ENCODE measurements around the gene NDFIP1. TPM values are rescaled to one million over a fixed set of nuclear protein-coding genes. Genes with fewer than 3 reads are reported as not detected.
"Not testable (repeated sequence)": the region's sequence is repeated elsewhere in the genome, so short reads cannot be mapped to it uniquely, and the experiment has no call there.

The NDFIP1 gene
- polyA plus RNA-seq, 3 donors from 2014 or later: 34.7 to 46.7 (median 41.8) TPM

DNA sequence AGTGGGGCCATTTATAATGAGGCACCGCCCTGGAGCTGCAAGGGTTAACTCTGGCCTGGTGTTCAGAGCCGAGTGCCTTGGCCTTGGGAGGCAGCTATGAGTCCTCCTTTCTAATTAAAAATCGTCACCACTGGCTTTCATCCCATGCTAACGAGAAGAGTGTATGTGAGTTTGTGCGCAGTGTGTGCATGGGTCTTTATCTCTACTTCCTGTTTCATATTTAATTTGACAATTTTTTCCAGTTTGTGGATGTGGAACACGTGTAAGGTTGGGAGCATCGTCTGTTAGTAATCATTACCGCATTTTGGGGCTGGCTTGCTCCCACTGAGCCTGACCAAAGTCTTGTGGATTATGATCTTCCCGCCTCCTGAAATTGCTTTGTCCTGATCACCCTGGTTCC lies 76.4 kb downstream of the NDFIP1 start:
- no peak for DNase-seq
- Mint-ChIP-seq H3K4me3 (no peak overlapping the region), H3K36me3 (no peaks in the 10 kb centered on the region), H3K4me1 (peaks cover 26 to 37% of the 10 kb centered on the region in 2 donors), H3K27me3 (ENCODE audit: low read depth in 3 of 3) (peaks cover 0 to 3% (median 0%) of the 10 kb centered on the region in 3 donors), H3K9me3 (no peaks in the 10 kb centered on the region), H3K27ac (no peak overlapping the region)

DNA sequence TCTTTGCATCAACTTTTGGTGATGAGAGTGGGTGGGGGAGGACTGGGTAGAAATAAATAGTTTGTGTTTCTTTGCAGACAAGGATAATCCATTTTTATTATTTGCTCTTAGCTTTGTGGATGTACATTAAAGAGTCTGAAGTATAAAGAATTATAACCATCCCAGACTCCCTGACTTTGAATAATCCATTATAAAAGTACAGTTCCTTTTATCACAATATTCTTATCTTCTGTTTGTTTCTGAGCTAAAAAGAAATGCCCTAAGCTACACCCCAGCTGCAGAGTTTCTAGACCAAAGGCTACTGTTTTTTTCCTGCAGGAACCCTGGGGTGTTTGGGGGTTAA lies 77.9 kb downstream of the NDFIP1 start:
- Mint-ChIP-seq H3K9me3 (no peaks in the 10 kb centered on the region), H3K4me1 (peaks cover 26 to 37% of the 10 kb centered on the region in 2 donors), H3K4me3 (peak overlapping the region in 1 of 5 donors; percentile 71), H3K36me3 (no peaks in the 10 kb centered on the region), H3K27me3 (ENCODE audit: low read depth in 3 of 3) (peaks cover 0 to 3% (median 1%) of the 10 kb centered on the region in 3 donors), H3K27ac (peak overlapping the region in 5 of 6 donors; percentile 41 to 80 (median 61))
- no peak for DNase-seq

DNA sequence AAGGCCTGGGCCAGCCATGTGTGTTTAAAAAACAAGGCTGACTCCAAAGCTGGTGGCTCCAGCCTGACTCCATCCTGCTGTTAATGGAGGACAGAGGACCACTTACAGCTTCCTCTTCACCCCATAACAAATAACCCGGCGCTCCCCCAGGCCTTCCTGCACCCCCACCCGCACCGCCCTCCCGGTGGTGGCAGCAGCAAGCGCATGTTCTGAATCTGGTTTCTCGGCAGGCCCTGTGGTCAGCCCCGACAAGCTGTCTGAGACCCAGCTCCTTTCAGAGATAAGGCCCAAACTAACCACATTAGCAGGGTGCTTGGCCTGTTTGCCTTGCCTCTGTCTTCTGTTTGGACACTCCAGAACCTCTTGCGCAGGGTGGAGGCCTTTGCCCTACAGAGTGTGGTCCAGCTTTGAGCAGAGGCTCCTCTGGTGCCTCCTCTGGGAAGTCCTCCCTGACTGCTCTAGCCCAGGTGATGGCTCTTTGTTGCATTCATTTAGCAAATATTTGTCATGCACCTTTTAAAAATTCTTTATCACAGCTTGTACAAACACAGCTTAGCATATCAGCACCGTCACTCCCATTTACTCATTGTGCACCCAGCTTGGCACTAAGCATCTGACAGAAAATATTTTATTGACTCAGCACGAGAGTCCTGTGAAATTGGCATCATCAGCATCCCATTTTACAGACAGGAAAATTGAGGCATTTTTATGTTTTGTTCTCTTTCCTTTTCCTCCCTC lies 78.4 kb downstream of the NDFIP1 start:
- Mint-ChIP-seq H3K36me3 (no peaks in the 10 kb centered on the region), H3K4me3 (peak overlapping the region; percentile 41 to 71 (median 60)), H3K4me1 (peaks cover 26 to 37% of the 10 kb centered on the region in 2 donors), H3K27me3 (ENCODE audit: low read depth in 3 of 3) (peaks cover 0 to 3% (median 1%) of the 10 kb centered on the region in 3 donors), H3K27ac (peak overlapping the region; percentile 2 to 90 (median 74)), H3K9me3 (no peaks in the 10 kb centered on the region)
- DNase-seq: peak; percentile 54 to 69 (median 65)

DNA sequence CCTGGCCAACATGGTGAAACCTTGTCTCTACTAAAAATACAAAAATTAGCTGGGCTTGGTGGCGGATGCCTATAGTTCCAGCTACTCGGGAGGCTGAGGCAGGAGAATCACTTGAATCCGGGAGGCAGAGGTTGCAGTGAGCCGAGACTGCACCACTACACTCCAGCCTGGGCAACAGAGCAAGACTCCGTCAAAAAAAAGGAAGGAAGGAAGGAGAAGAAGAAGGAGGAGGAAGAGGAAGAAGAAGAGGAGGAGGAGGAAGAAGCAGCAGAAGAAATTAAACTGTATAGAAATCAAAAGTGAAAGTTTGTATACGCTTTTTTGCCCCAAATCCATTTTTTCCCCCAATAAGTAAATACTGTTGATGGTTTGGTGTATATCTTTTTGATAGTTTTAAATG lies 80.1 kb downstream of the NDFIP1 start:
- not testable (repeated sequence) for H3K36me3 Mint-ChIP-seq; H3K9me3 Mint-ChIP-seq; H3K27ac Mint-ChIP-seq; DNase-seq; H3K27me3 Mint-ChIP-seq (ENCODE audit: low read depth in 3 of 3); H3K4me3 Mint-ChIP-seq
- H3K4me1 Mint-ChIP-seq: peaks cover 26 to 37% of the 10 kb centered on the region in 2 donors

DNA sequence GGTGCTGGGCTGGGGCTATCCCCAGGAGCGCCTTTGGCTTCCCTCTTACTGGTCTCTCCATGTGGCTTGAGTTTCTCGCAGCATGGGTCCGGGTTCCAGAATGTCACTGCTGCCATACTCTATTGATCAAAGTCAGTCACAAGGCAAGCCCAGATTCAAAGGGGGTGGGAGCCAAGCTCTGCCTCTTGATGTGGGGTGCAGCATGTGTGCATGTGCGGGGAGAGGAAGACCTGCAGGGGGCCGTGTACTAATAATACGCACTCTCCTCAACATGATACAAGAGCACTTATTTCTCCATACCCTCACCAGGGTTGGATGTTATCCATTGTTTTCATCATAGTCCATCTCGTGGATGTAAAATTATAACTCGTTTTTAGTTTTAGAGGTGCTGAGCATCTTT lies 81.2 kb downstream of the NDFIP1 start:
- H3K36me3 Mint-ChIP-seq: no peaks in the 10 kb centered on the region
- peaks cover 0 to 4% (median 1%) of the 10 kb centered on the region in 3 donors for H3K27me3 Mint-ChIP-seq (ENCODE audit: low read depth in 3 of 3)
- no peak overlapping the region for H3K27ac Mint-ChIP-seq

DNA sequence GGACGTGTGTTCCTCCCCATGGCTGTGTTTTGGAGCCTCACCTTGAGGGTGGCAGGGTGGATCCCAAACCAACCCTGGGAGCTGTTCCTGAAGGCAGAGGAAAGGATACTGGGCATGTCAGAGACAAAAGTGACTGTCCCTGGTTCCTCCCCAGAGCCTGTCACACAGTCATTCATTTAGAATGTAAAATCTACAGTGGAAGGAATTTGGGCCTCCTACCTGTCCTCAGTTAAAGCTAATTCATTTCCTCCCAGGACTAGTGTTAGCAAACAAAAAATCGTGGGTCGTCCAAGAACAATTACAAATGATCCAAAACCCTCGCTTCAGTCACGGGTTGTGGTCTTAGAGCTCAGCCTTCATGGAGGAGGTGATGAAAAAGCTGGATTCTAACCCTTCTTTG lies 83.2 kb downstream of the NDFIP1 start:
- Mint-ChIP-seq H3K36me3 (no peaks in the 10 kb centered on the region), H3K27ac (no peak overlapping the region), H3K4me3 (no peak overlapping the region), H3K27me3 (ENCODE audit: low read depth in 3 of 3) (peaks cover 0 to 4% (median 1%) of the 10 kb centered on the region in 3 donors), H3K4me1 (peaks cover 18 to 27% of the 10 kb centered on the region in 2 donors), H3K9me3 (no peaks in the 10 kb centered on the region)
- DNase-seq: no peak

More for the DNA sequence above, 81.2 kb downstream of the NDFIP1 start:
- H3K4me1 Mint-ChIP-seq: peaks cover 26 to 37% of the 10 kb centered on the region in 2 donors
- DNase-seq: no peak
- no peak overlapping the region for H3K4me3 Mint-ChIP-seq
- no peaks in the 10 kb centered on the region for H3K9me3 Mint-ChIP-seq

DNA sequence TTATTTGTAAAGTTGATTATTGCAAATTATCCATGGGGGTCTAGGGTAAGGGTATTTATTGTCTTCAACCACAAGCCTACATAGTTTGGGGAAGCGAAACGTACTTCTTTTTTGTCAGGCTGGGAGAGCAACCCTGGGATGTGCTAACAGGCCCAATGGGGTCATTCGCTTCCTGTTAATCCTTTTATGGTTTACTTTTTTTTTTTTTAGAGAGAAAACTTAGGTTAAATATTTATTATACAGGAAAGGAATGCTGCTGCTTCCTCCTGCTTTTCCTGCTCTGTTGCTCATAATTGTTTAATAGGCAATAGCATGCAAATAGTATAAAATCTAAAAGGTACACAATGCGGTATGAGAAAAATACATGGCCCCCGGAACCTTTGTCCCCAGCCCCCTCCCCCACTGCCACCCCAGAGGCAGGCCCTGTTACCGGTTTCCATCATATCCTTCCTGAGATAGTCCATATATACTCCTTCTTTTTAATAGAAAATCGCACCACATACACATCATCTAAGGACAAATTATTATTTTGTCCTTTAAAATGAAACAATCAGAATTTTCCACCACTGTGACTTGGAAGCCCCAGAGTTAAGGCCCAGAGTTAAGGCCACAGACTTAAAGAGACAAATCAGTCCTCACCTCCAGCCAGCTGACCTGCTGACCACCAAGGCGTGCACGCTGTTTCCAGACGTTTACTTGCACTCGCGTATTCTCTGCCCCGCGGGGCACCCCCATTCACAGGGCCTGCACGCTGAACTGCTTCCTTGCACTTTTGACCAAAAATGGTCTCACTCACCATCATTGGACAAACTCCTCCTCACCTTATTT lies 83.9 kb downstream of the NDFIP1 start:
- peaks cover 10 to 20% of the 10 kb centered on the region in 2 donors for H3K4me1 Mint-ChIP-seq
- H3K27ac Mint-ChIP-seq: no peak overlapping the region
- no peaks in the 10 kb centered on the region for H3K36me3 Mint-ChIP-seq
- peaks cover 0 to 4% (median 1%) of the 10 kb centered on the region in 3 donors for H3K27me3 Mint-ChIP-seq (ENCODE audit: low read depth in 3 of 3)
- no peak for DNase-seq
- H3K9me3 Mint-ChIP-seq: no peaks in the 10 kb centered on the region
- no peak overlapping the region for H3K4me3 Mint-ChIP-seq

DNA sequence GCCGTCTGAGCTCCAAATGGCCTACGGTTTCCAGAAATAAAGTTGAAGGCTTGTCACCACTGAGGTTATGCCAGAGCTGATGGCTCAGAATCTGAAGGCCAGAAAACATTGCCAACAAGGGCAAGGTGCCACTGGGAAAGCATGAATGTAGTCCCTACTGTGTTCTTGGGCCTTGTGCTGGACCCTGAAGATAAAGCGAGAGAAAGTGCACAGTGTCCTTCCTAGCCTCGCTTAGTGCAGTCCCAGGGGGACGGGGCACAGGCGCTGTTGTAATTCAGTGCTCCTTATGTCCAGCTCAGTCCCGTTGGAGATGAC lies 84.5 kb downstream of the NDFIP1 start:
- Mint-ChIP-seq H3K27ac (no peak overlapping the region), H3K4me3 (no peak overlapping the region), H3K27me3 (ENCODE audit: low read depth in 3 of 3) (peaks cover 0 to 4% (median 1%) of the 10 kb centered on the region in 3 donors), H3K36me3 (no peaks in the 10 kb centered on the region), H3K9me3 (no peaks in the 10 kb centered on the region), H3K4me1 (peaks cover 5 to 14% of the 10 kb centered on the region in 2 donors)
- DNase-seq: no peak

DNA sequence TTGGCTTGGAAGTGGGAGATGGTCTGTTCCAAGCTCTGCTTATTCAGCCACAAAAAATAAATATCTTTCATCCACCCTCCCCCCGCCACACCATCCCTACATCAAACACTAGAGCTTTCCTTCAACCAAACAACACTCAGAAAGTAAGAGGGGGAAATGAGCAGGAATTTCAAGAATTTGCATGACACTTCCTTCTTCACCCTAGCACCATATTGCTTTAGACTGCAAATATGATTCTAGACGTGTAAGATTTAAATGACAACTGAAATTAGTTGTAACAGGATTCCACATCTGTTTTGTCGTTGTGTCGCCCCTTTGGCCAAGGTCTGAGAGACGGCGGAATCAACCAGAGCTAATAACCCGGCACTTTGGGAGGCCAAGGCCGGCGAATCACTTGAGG lies 88.5 kb downstream of the NDFIP1 start:
- Mint-ChIP-seq H3K27me3 (ENCODE audit: low read depth in 3 of 3) (peaks cover 0 to 2% (median 1%) of the 10 kb centered on the region in 3 donors), H3K9me3 (no peaks in the 10 kb centered on the region), H3K27ac (no peak overlapping the region), H3K36me3 (no peaks in the 10 kb centered on the region), H3K4me3 (no peak overlapping the region), H3K4me1 (no peaks in the 10 kb centered on the region)
- no peak for DNase-seq

DNA sequence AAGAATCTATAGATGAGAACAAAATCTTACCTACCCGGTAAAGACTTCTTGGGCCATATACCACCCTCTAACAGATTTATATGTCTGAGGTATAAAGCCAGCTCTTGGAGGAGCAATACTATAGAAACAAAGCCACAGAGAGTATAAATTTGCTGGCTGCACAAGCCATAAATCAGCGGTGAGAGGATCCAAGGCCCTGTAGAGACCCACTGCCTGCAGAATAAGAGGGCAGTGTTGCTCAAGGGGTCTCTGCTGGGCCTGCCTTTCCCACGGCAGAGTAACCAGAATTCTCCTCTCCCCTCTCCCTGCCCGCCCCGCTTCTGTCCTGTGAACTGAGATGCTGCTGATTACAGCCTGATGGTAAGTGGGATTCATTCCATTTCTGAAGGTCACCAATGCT lies 89.2 kb downstream of the NDFIP1 start:
- no peak for DNase-seq
- H3K27me3 Mint-ChIP-seq (ENCODE audit: low read depth in 3 of 3): peaks cover 2 to 4% (median 3%) of the 10 kb centered on the region in 3 donors
- H3K4me1 Mint-ChIP-seq: no peaks in the 10 kb centered on the region
- no peak overlapping the region for H3K4me3 Mint-ChIP-seq
- H3K27ac Mint-ChIP-seq: no peak overlapping the region
- H3K36me3 Mint-ChIP-seq: no peaks in the 10 kb centered on the region
- no peaks in the 10 kb centered on the region for H3K9me3 Mint-ChIP-seq

DNA sequence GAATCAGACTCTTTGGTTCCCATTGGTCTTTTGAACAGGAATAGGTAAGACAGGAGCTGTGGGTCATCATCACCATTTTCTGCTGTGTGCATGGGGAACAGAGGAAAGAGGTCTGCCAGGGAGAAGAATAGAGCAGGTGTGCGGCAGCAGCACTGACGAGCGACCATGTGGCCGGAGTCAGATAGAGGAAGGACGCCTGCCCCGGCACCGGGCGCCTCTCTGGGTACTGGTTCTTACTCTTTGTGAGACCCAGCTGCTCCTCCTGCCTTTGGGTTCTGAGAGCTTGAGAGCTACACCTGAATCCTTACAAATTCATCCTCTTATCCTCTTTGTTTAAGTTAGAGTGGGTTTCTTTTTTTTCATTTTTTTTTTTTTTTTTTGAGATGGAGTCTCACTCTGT lies 90.8 kb downstream of the NDFIP1 start:
- no peaks in the 10 kb centered on the region for H3K36me3 Mint-ChIP-seq
- H3K4me3 Mint-ChIP-seq: no peak overlapping the region
- no peak overlapping the region for H3K27ac Mint-ChIP-seq
- no peaks in the 10 kb centered on the region for H3K4me1 Mint-ChIP-seq
- H3K27me3 Mint-ChIP-seq (ENCODE audit: low read depth in 3 of 3): peaks cover 3 to 4% (median 4%) of the 10 kb centered on the region in 3 donors
- no peaks in the 10 kb centered on the region for H3K9me3 Mint-ChIP-seq
- no peak for DNase-seq

DNA sequence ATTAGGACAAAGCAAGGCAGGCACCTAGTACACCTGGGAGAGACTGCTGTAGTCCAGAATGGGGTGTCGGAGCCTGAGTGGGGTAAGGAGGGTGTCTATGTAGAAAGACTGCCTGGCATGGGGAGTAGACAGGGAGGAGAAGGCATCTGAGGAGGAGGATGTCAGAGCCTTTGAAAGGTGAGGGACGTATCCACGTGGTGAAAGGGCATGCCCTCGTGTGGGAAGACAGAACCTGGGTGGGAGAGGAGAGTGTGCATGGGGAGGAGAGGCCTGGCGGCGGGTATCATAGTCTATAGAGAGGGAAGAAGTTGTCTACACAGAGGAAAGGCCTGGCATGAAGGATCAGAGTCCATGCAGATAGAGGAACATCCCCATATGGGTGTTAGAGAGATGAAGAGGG lies 91.8 kb downstream of the NDFIP1 start:
- DNase-seq: no peak
- Mint-ChIP-seq H3K9me3 (no peaks in the 10 kb centered on the region), H3K4me3 (no peak overlapping the region), H3K4me1 (no peaks in the 10 kb centered on the region), H3K27me3 (ENCODE audit: low read depth in 3 of 3) (peaks cover 2 to 5% (median 4%) of the 10 kb centered on the region in 3 donors), H3K27ac (no peak overlapping the region), H3K36me3 (no peaks in the 10 kb centered on the region)

DNA sequence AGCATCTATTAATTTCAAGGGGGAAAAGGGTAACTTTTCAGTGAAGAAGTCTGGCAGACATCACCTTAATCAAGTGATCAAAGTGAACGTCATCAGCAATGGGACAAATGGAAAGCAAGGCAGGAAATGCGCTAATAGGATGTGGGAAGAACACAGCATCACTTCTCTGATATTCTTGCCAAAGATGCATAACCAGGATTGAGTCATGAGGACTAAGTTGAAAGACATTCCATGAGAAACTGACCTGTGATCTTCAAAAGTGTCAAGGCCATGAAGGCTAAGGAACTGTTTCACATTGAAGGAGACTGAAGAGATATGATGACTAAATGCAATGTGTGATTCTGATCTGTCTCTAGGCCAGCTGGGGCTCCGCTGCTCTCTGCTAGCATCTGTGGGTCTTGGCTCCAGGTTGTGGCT lies 92.9 kb downstream of the NDFIP1 start:
- Mint-ChIP-seq H3K36me3 (no peaks in the 10 kb centered on the region), H3K4me1 (no peaks in the 10 kb centered on the region), H3K9me3 (no peaks in the 10 kb centered on the region), H3K27ac (no peak overlapping the region), H3K4me3 (no peak overlapping the region), H3K27me3 (ENCODE audit: low read depth in 3 of 3) (peaks cover 2 to 5% (median 4%) of the 10 kb centered on the region in 3 donors)
- DNase-seq: no peak

DNA sequence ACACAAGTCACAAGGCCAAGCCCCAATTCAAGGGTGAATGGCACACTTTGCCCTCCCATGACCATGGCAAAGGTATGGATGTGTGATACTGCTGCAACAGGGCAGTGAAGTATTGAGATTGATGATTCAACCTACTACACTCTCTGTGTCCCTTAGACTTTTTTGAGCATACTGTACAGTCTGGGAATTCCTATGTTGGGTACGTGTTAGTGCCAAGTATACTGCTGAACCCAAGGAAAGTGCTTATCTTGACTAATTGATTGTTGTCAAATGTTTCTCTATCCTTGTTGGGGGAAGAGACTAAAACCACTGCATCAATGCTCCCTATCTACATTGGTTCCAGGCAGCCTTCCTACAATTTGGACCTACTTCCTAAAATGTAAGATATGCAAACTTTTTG lies 93.7 kb downstream of the NDFIP1 start:
- Mint-ChIP-seq H3K27ac (no peak overlapping the region), H3K4me3 (no peak overlapping the region), H3K9me3 (no peaks in the 10 kb centered on the region), H3K27me3 (ENCODE audit: low read depth in 3 of 3) (peaks cover 2 to 5% (median 4%) of the 10 kb centered on the region in 3 donors), H3K36me3 (no peaks in the 10 kb centered on the region), H3K4me1 (no peaks in the 10 kb centered on the region)
- no peak for DNase-seq
